T-helper 2 cell treated with Interferon-gamma antibody and Interleukin-4, amounts not matched to agents 100 ng/mL and 5 ng/mL, for 36 hours (primary cell): Measurements from ENCODE around the gene IL32. TPM values are rescaled to one million over a fixed set of nuclear protein-coding genes. Genes with fewer than 3 reads are reported as not detected.
"Not testable (repeated sequence)": the region's sequence is repeated elsewhere in the genome, so short reads cannot be mapped to it uniquely, and the experiment has no call there.

ENCODE experiments used
- intact Hi-C: fragments of 100-400 bp; cut with micrococcal nuclease; formaldehyde crosslinking; loops from one replicate; pipeline ENCODE4 v1.15.1; 2023
- total RNA-seq: library from RNA; stranded (reverse); gene quantifications from 2 replicates; pipeline ENCODE4 v1.2.3, GENCODE V29; 2022

Gene IL32
- total RNA-seq, 1 donor from 2014 or later = 3,664 TPM

DNA sequence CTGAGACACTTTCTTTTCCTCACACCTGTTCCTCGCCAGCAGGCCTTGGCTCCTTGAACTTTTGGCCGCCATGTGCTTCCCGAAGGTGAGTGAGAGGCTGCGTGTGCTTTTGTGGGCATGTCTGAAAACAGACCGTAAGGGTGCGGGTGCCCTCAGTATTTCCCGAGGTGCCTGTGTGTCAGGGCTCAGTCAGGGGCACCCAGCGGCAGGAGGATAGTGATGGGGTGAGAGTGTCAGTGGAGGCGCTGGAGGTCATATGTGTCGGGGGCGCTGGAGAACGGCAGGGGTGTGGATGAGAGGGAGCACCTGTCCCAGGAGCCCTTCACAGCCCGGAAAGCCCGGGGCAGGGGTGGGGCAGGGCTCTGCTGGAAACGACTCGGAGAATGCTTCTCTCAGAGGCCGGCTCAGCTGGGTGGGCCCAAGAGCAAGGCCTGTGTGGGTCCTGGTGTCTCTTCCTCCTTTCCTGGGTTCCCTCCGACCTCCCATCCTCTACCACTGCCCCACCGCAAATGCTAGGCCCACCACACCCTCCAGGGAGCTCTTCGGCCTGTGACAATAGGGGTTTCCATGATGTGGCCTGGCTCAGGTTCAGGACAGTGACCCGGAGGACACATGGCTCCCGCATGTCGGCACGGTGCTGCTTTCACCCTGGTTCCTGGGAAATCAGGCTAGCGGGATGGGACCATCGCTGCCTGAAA, 451 bp downstream of the IL32 start:
- intact Hi-C loops = no loop called here

DNA sequence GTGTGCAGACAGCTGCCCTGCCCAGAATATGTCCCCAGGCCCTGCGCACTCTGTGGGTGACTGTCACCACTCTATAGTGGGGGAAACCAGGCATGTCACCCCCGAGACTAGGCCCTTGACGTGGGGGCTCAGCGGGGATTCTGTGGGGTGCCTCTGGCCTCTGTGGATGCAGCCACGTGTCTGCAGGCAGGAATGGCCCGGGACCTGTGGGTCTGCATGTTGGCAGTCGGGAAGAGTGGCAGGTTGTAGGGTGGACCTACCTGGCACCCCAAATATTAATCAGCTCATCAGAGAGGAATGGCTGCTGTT, 954 bp downstream of the IL32 start:
- intact Hi-C loops = no loop called here

- intact Hi-C loops = no loop called here
Observed at GRCh38 chr16:3068487-3068886, 3.0 kb downstream of the IL32 start.

DNA sequence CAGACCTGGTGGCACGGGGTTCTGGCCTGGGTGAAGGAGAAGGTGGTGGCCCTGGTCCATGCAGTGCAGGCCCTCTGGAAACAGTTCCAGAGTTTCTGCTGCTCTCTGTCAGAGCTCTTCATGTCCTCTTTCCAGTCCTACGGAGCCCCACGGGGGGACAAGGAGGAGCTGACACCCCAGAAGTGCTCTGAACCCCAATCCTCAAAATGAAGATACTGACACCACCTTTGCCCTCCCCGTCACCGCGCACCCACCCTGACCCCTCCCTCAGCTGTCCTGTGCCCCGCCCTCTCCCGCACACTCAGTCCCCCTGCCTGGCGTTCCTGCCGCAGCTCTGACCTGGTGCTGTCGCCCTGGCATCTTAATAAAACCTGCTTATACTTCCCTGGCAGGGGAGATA, 3.7 kb downstream of the IL32 start:
- intact Hi-C loops = not testable (repeated sequence)

GRCh38 chr16:3070608-3071111, 5.2 kb downstream of the IL32 start:
- intact Hi-C loops = no loop called here

GRCh38 chr16:3071655-3072054, 6.2 kb downstream of the IL32 start:
- intact Hi-C loops = no loop called here

- intact Hi-C loops = not testable (repeated sequence)
Observed at GRCh38 chr16:3072148-3072547, 6.7 kb downstream of the IL32 start.

GRCh38 chr16:3072576-3073263, 7.3 kb downstream of the IL32 start:
- intact Hi-C loops = not testable (repeated sequence)

DNA sequence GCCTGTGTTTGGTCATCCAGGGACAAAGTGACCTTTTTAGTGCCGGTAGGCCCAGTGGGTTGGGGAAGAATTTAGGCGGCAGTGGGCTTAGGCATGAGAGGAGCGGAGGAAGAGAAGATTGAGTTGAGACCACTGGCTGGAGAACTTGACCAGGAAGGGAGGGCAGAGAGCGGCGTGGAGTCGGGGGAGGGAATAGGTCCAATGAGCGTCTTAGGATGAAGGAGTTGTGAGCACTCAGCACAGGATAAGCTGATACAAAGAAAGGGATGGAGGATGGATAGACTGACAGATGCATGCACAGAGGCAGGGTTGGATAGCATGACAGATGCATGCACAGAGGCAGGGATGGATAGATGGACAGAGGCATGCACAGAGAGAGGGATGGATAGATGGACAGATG, 8.0 kb downstream of the IL32 start:
- intact Hi-C loops = no loop called here

DNA sequence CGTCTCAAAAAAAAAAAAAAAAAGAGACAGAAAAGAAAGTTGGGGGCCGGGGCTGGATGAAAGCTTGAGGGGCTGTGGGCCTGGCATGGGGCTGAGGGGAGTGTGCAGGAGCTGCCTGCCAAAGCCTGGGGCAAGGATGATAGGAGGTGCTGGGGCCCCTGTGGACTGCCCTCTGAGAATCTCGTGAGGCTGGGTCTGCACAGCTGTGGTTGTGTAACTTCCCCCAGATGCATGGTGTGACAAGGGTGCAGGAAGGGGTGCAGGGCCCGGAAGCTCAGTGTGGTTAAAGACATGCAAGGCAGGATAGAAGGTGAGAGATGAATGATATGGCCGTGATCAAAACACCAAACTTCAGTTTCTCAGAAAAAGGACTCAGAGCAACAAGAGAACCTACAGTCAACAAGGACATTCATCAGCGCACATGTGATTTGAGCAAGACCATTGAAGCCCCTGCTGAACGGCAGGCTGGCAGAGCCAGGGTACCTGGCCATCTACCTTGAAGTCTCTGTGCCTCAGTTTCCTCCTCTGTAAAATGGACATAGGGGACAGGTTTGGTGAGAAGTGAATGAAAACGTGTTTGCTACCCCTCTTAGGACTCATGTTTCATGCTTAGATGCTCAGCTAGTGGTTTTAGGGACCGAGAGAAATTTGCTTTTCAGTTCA, 9.6 kb downstream of the IL32 start:
- intact Hi-C loops = loop anchor here (2.0 kb wide), 2 partner anchors 26 to 54 kb away; no protein-coding TSS in a partner anchor

DNA sequence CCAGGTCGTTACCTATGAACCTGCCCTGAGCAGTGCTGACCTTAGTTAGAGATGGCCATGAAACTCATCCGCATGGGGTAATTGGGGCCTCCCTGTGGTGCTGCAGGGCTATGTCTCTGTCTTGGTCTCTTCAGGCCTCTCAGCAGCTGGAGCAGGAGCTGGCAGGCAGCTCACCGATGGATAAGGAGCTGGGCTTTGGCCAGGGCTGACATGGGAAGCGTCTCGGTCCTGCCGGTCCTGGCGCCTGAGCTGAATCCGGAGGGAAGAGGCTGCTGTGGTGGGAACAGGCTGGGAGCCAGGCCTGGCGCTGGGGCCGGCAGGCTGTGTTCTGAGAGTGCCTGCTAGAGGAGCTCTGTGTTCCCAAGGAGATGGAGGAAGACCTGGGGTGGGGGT, 10.1 kb downstream of the IL32 start:
- intact Hi-C loops = loop anchor here (2.0 kb wide), 2 partner anchors 25 to 53 kb away; no protein-coding TSS in a partner anchor

- intact Hi-C loops = loop anchor here (2.0 kb wide), 2 partner anchors 25 to 53 kb away; no protein-coding TSS in a partner anchor
Observed at GRCh38 chr16:3075946-3076345, 10.5 kb downstream of the IL32 start.

GRCh38 chr16:3076577-3076976, 11.1 kb downstream of the IL32 start:
- intact Hi-C loops = no loop called here

DNA sequence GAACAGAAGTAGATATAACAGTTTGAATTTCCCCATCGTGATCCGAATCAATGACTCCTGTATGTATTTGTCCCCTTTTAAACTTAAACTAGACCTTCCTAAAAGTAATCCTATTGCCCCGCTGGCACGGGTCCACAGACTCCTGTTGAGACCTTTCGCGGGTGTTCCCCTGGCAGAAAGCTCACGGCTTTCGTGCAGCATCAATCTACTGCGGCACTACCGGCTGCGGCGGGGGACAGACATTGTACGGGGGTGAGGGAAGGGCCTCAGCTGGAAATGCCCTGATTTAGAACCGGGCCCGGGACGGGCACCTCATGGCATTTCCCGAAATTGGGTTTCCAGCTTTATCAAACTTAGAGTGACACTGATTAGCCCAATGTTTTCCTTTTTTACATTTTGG, 14.6 kb downstream of the IL32 start:
- intact Hi-C loops = no loop called here

- intact Hi-C loops = not testable (repeated sequence)
Observed at GRCh38 chr16:3081957-3082356, 16.5 kb downstream of the IL32 start.

DNA sequence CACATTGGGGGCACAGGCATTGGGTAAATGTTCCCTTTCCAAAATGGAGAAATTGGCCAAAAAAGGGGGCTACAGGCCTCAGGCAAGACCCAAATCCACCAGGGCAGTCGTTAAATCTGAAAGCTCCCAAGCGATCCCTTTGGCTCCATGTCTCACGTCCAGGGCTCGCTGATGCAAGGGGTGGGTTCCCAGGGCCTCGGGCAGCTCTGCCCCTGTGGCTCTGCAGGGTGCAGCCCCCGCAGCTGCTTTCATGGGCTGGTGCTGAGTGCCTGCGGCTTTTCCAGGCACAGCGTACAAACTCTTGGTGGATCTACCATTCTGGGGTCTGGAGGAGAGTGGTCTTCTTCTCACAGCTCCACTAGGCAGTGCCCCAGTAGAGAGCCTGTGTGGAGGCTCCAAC, 18.0 kb downstream of the IL32 start:
- intact Hi-C loops = not testable (repeated sequence)

GRCh38 chr16:3084491-3084890, 19.1 kb downstream of the IL32 start:
- intact Hi-C loops = no loop called here

- intact Hi-C loops = no loop called here
Observed at GRCh38 chr16:3084969-3085670, 19.7 kb downstream of the IL32 start.

- intact Hi-C loops = no loop called here
Observed at GRCh38 chr16:3085868-3086595, 20.6 kb downstream of the IL32 start.

DNA sequence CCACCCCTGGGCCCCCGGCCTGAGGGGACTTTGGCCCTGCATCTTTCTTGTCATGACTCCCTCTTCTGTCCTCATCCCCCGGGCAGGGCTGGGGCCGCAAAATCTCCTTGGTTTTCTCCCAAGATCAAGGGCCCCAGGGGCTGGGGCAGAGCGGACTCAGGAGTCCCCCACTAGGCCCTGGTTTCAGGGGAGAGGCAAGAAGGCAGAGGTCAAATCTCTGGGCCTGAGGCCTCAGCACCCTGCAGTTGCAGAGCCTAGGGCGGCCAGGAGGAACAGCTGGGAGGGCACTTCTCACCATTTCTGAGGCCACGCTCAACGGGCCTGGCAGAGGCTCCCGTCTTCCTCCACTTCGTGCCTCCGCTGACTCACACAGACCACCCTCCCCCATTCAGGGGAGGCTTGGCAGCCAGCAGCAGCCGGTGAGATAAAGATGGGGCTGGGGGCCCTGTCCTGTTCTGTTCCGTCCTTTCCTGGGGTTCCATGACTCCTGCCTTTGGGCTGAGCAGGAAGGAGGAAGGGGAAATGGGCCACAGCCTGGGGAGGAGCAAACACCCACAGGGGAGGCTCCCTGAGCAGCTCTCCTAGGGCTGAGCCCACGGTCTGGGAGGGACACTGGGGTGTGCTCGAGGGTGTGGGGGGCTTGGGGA, 21.3 kb downstream of the IL32 start:
- intact Hi-C loops = no loop called here
